Measurements from ENCODE around the gene THOC5.
A peak's percentile ranks its signal among the peaks of the same experiment; 100 is the strongest.
"Not testable (repeated sequence)": the region's sequence is repeated elsewhere in the genome, so short reads cannot be mapped to it uniquely, and the experiment has no call there.

The THOC5 gene

DNA sequence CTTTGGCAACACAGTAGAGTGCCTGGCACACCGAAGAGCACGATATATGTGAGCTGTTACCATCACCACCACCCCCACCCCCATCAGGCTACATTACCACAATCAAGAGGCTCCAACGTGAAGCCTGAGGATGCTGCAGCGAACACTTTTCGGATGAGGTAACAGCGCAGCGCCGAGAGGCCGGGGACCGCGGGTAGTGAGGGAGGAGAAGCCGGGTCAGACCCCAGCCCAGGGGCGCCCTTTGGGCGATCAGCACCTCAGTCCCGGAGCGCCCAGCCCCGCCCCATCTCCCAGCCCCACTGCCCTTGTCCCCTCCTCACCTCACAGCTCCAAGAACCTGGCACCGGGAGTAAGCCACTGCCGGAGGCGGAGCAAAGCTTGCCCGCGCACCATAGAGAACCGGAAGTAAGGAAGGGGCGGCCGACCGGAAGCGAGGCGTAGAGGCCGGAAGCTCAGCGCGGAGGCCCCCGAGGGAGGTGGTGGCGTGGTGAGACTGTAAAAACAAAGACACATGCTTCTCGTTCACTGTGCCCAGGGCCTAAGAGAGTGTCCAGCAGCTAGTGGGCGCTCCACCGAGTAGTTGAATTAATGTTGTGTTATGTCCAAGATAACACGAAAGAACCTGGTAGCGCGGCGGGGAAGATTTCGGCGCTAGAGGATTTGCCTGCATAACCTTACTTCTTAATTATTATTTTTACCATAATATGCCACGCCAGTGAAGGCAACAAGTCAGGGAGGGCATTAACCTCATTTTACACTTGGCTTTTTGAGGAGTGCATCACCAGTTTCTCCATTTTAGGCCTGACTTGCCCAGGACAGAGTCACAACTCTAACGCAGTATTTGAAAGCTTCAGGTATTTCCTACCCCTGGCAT is at the start of gene THOC5 (continued):
- TF ChIP-seq ZNF248 (tag by site-specific recombination; IDR thresholded peaks at IDR 0.05) (no peak), ZNF366 (tag by site-specific recombination; conservative IDR thresholded peaks at IDR 0.05) (no peak; the same call in 1 of the 2 replicates), MZF1 (tag by site-specific recombination; IDR thresholded peaks at IDR 0.05; ENCODE audit: borderline replicate concordance) (no peak), TCF7L2 (IDR thresholded peaks at IDR 0.05; ENCODE audit: borderline replicate concordance, low read depth, low read length) (no peak)
- TF ChIP-seq, protein P1, sequence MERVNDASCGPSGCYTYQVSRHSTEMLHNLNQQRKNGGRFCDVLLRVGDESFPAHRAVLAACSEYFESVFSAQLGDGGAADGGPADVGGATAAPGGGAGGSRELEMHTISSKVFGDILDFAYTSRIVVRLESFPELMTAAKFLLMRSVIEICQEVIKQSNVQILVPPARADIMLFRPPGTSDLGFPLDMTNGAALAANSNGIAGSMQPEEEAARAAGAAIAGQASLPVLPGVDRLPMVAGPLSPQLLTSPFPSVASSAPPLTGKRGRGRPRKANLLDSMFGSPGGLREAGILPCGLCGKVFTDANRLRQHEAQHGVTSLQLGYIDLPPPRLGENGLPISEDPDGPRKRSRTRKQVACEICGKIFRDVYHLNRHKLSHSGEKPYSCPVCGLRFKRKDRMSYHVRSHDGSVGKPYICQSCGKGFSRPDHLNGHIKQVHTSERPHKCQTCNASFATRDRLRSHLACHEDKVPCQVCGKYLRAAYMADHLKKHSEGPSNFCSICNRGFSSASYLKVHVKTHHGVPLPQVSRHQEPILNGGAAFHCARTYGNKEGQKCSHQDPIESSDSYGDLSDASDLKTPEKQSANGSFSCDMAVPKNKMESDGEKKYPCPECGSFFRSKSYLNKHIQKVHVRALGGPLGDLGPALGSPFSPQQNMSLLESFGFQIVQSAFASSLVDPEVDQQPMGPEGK (tag by site-specific recombination; IDR thresholded peaks at IDR 0.05): peak; percentile 92

DNA sequence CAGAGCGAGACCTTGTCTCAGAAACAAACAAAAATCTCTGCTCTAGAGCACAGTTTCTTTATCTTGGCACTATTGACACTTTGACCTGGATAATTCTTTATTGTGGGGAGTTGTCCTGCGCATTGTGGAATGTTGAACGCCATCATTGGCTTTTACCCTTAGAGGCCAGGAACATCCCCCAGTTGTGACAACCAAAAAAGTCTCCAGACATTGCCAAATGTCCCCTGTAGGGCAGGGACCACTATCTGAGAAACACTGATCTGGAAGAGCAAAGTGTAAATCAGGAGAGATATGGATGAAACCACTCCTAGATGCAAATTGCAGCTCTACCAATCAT is 45.1 kb upstream of the THOC5 start:
- POLR2A ChIA-PET: no interaction called here
- CTCF ChIA-PET: interaction anchor here (0.6 to 1.3 kb wide), 5 partner anchors 8 to 27 kb away, joined by 3 to 8 read pairs (median 4); no protein-coding TSS in a partner anchor
- H3K9me3 ChIP-seq (ENCODE audit: control insufficient read depth, insufficient read depth, low read depth, low read length): no peaks in the 10 kb centered on the region
- H3K27ac ChIP-seq (ENCODE audit: extremely low read depth, low read depth, low read length): no peak overlapping the region
- no peaks in the 10 kb centered on the region for H3K36me3 ChIP-seq (ENCODE audit: control insufficient read depth in 2 of 2, insufficient read depth in 1 of 2, low read length in 2 of 2)
- no peak overlapping the region for H3K4me3 ChIP-seq (ENCODE audit: low read depth, low read length)
- no peaks in the 10 kb centered on the region for H3K4me1 ChIP-seq (ENCODE audit: control insufficient read depth, insufficient read depth, low read length)
- TF ChIP-seq ZNF514 (tag by site-specific recombination; IDR thresholded peaks at IDR 0.05) (no peak), ZNF596 (tag by site-specific recombination; IDR thresholded peaks at IDR 0.05) (no peak), ZNF777 (tag by site-specific recombination; IDR thresholded peaks at IDR 0.05; ENCODE audit: borderline replicate concordance) (no peak), ZNF548 (tag by site-specific recombination; IDR thresholded peaks at IDR 0.05) (no peak), OVOL3 (tag by site-specific recombination; IDR thresholded peaks at IDR 0.05) (no peak), MZF1 (tag by site-specific recombination; IDR thresholded peaks at IDR 0.05; ENCODE audit: borderline replicate concordance) (no peak), ZNF654 (tag by site-specific recombination; IDR thresholded peaks at IDR 0.05; ENCODE audit: low read depth) (no peak), IKZF3 (tag by site-specific recombination; IDR thresholded peaks at IDR 0.05) (no peak)
- TF ChIP-seq, protein P2, sequence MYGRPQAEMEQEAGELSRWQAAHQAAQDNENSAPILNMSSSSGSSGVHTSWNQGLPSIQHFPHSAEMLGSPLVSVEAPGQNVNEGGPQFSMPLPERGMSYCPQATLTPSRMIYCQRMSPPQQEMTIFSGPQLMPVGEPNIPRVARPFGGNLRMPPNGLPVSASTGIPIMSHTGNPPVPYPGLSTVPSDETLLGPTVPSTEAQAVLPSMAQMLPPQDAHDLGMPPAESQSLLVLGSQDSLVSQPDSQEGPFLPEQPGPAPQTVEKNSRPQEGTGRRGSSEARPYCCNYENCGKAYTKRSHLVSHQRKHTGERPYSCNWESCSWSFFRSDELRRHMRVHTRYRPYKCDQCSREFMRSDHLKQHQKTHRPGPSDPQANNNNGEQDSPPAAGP (tag by site-specific recombination; IDR thresholded peaks at IDR 0.05): no peak

DNA sequence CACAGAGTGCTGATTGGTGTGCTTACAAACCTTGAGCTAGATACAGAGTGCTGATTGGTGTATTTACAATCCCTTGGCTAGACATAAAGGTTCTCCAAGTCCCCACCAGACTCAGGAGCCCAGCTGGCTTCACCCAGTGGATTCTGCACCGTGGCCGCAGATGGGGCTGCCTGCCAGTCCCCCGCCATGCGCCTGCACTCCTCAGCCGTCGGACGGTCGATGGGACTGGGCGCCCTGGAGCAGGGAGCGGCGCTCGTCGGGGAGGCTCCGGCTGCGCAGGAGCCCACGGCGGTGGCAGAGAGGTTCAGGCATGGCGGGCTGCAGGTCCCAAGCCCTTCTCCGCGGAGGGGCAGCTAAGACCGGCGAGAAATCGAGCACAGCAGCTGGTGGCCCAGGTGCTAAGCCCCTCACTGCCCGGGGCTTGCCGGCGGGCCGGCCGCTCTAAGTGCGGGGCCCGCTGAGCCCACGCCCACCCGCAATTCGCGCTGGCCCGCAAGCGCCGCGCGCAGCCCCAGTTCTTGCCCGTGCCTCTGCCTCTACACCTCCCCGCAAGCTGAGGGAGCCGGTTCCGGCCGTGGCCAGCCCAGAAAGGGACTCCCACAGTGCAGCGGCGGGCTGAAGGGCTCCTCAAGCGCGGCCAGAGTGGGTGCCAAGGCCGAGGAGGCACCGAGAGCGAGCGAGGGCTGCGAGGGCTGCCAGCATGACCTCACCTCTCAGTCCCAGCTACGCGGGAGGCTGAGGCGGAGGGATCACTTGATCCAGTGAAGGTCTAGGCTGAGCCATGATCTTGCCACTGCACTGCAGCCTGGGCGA is 44.5 kb upstream of the THOC5 start:
- H3K4me3 ChIP-seq (ENCODE audit: low read depth, low read length); H3K36me3 ChIP-seq (ENCODE audit: control insufficient read depth in 2 of 2, insufficient read depth in 1 of 2, low read length in 2 of 2); H3K27ac ChIP-seq (ENCODE audit: extremely low read depth, low read depth, low read length); H3K9me3 ChIP-seq (ENCODE audit: control insufficient read depth, insufficient read depth, low read depth, low read length); H3K4me1 ChIP-seq (ENCODE audit: control insufficient read depth, insufficient read depth, low read length): not testable (repeated sequence)
- ChIA-PET POLR2A (interaction anchor here (1.3 kb wide), 1 partner anchor 44 kb away, joined by 5 read pairs; the partner anchor contains the start of gene THOC5), CTCF (interaction anchor here (0.7 to 1.5 kb wide), 4 partner anchors 9 to 23 kb away, joined by 3 to 7 read pairs (median 4); no protein-coding TSS in a partner anchor)

DNA sequence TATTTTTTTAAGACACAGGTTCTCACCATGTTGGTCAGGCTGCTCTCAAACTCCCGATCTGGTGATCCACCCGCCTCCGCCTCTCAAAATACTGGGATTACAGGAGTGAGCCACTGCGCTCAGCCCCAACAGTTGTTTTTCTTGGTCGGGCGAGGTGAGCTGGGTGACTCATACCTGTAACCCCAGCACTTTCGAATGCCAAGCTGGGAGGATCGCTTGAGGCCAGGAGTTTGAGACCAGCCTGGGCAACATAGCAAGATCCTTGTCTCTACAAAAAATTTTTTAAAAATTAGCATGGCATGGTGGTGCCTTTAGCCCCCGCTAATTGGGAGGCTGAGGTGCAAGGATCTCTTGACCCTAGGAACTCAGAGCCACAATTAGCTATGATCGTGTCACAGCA is 42.9 kb upstream of the THOC5 start:
- no peaks in the 10 kb centered on the region for H3K36me3 ChIP-seq (ENCODE audit: control insufficient read depth in 2 of 2, insufficient read depth in 1 of 2, low read length in 2 of 2)
- no peaks in the 10 kb centered on the region for H3K4me1 ChIP-seq (ENCODE audit: control insufficient read depth, insufficient read depth, low read length)
- H3K9me3 ChIP-seq (ENCODE audit: control insufficient read depth, insufficient read depth, low read depth, low read length): no peaks in the 10 kb centered on the region
- no peak overlapping the region for H3K27ac ChIP-seq (ENCODE audit: extremely low read depth, low read depth, low read length)
- ChIA-PET POLR2A (interaction anchor here (0.6 kb wide), 1 partner anchor 18 kb away, joined by 3 read pairs; no protein-coding TSS in a partner anchor), CTCF (interaction anchor here (0.7 to 1.5 kb wide), 7 partner anchors 8 to 492 kb away, joined by 3 to 7 read pairs (median 4); no protein-coding TSS in a partner anchor)
- TF ChIP-seq ZNF174 (tag by site-specific recombination; IDR thresholded peaks at IDR 0.05): no peak
- no peak for TF ChIP-seq ZNF555 (tag by site-specific recombination; conservative IDR thresholded peaks at IDR 0.05)
- no peak for TF ChIP-seq ZNF132 (tag by site-specific recombination; IDR thresholded peaks at IDR 0.05; ENCODE audit: borderline replicate concordance)
- peak; percentile 79 for TF ChIP-seq ZNF121 (tag by site-specific recombination; IDR thresholded peaks at IDR 0.05)
- TF ChIP-seq KLF1 (tag by site-specific recombination; IDR thresholded peaks at IDR 0.05): peak; percentile 41; the same call in 1 of the 2 replicates
- TF ChIP-seq ZNF335 (tag by site-specific recombination; conservative IDR thresholded peaks at IDR 0.05): no peak
- no peak overlapping the region for H3K4me3 ChIP-seq (ENCODE audit: low read depth, low read length)

DNA sequence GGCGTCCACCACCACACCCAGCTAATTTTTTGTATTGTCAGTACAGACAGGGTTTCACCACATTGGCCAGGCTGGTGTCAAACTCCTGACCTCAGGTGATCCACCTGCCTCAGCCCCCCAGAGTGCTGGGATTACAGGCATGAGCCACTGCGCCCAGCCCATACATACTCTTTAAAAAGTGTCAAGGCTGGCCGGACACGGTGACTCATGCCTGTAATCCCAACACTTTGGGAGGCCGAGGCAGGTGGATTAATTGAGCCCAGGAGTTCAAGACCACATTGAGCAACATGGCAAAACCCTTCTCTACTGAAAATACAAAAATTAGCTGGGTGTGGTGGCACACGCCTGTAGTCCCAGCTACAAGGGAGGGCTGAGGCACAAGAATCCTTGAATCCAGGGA is 40.9 kb upstream of the THOC5 start:
- not testable (repeated sequence) for H3K4me1 ChIP-seq (ENCODE audit: control insufficient read depth, insufficient read depth, low read length); H3K9me3 ChIP-seq (ENCODE audit: control insufficient read depth, insufficient read depth, low read depth, low read length); H3K36me3 ChIP-seq (ENCODE audit: control insufficient read depth in 2 of 2, insufficient read depth in 1 of 2, low read length in 2 of 2); H3K4me3 ChIP-seq (ENCODE audit: low read depth, low read length); H3K27ac ChIP-seq (ENCODE audit: extremely low read depth, low read depth, low read length)
- POLR2A ChIA-PET: interaction anchor here (0.7 to 1.1 kb wide), 2 partner anchors 10 to 439 kb away, joined by 3 read pairs; no protein-coding TSS in a partner anchor
- CTCF ChIA-PET: interaction anchor here (0.6 to 1.3 kb wide), 3 partner anchors 17 to 502 kb away, joined by 3 to 4 read pairs (median 4); no protein-coding TSS in a partner anchor

All from HEK293 (cell line).